HG02852 (cell line): ENCODE measurements around the gene ZNF862.

ENCODE experiments used
- ATAC-seq: cut with Tn5 transposase; IDR thresholded peaks from one replicate; pipeline ENCODE4 v1.9.1; 2021; ENCODE audit warnings: mild to moderate bottlenecking, moderate library complexity; ENCODE audit not compliant: unreplicated experiment

The ZNF862 gene

DNA sequence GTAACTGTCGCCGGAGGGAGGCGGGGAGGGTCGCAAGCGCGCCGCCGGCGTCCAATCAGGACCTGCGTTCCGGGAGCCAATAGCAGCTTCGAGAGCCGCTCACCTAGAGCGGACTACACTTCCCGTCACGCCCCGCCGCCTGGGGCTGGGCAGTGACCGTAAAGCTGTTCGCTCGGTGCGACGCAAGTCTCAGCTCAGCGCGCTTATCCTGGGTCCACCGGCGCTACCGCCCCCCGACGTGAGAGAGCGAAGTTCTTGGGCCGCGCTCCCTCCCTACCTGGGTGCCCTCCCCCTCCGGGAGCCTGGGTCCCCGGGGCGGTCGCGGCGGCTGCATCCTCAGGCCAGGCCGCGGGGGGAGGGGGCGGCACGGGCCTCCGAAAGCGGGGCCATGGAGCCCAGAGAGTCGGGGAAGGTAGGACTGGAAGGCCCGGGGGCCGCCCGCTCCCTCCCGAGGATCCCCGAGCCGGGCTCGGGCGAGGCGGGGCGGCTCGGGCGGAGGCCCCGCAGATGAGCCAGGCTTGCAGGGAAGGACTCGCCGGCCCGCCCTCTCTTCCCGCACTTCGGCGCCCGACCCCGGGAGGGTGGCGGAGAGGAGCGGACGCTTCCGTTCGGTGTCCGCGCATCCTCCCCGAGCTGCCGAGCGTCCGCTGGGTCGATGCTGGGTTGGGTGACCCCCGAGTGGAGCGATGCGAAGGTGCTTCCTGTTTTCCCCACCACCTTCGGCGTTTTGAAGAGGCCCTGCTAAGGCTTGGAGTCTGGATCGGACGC lies at the start of gene ZNF862:
Gene ZNF862 (plus strand): TSS at position 152 of the 768 bp plus-strand sequence. CDS start 237 bp downstream, at position 389.
- peak; percentile 98 for ATAC-seq

GRCh38 chr7:149789101-149789500 lies 49.1 kb upstream of the ZNF862 start:
- ATAC-seq = no peak

DNA sequence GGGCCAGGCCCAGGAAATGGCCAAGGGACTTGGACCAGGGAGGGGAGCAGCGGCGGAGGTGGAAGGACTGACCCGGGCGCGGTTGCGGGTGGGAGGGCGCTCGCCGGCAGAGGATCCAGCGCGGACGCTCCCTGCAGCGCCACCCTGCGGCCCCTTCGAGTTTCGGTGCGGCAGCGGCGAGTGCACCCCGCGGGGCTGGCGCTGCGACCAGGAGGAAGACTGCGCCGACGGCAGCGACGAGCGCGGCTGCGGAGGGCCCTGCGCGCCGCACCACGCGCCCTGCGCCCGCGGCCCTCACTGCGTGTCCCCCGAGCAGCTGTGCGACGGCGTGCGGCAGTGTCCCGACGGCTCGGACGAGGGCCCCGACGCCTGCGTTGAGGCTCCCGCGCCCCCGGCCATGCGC lies 48.0 kb upstream of the ZNF862 start:
- no peak for ATAC-seq

GRCh38 chr7:149790754-149791360 lies 47.3 kb upstream of the ZNF862 start:
- ATAC-seq = no peak

DNA sequence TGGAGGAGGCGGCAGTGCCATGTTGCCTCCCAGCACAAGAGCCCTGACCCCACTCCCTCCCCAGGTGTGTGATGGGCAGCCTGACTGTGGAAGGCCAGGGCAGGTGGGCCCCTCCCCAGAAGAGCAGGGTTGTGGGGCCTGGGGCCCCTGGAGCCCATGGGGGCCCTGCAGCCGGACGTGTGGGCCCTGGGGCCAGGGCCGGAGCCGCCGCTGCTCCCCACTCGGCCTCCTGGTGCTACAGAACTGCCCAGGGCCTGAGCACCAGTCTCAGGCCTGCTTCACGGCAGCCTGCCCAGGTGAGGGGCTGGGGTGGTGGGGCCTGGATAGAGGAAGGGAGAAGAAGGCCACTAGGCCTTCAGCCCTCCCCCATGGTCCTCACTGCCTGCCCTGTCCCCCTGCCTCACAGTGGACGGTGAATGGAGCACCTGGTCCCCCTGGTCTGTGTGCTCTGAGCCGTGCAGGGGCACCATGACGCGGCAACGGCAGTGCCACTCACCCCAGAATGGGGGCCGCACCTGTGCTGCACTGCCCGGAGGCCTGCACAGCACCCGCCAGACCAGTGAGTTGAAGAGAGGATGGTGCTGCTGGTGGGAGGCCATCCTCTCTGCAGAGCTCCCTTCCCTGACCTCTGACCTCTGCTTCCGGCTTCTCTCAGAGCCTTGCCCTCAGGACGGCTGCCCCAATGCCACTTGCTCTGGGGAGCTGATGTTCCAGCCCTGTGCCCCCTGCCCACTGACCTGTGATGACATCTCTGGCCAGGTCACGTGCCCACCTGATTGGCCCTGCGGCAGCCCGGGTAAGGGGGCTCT lies 46.6 kb upstream of the ZNF862 start:
- ATAC-seq = no peak

DNA sequence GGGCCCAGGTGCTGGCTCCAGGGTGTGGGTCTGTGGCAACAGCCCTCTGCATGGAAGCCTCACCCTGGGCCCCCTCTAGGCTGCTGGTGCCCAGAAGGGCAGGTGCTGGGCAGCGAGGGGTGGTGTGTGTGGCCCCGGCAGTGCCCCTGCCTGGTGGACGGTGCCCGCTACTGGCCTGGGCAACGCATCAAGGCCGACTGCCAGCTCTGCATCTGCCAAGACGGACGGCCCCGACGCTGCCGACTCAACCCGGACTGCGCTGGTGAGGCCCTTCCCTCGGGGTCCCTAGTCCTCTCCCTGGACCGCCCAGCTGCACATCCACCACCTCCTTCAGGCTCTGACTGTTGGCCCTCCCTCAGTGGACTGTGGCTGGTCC lies 46.0 kb upstream of the ZNF862 start:
- no peak for ATAC-seq

- ATAC-seq = no peak
Measured at GRCh38 chr7:149793261-149793660, 44.9 kb upstream of the ZNF862 start.

DNA sequence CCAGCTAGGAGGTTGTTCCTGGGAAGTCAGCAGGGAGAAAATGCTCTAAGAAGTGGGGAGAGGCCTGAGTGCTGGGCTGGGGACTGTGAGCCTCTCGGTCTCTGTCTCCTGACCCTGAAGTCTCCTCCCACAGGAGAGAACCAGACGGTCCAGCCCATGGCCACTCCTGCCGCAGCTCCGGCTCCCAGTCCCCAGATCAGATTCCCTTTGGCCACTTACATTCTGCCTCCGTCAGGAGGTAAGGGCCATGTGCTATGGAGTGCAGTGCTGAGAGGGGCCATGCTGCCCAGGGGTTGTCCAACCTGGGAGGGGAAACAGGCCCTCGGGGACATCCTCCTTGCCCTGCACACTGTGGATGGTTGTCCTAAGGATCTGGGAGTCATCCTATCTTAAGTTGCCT lies 43.5 kb upstream of the ZNF862 start:
- ATAC-seq = no peak

GRCh38 chr7:149795126-149795525 lies 43.0 kb upstream of the ZNF862 start:
- ATAC-seq = no peak

- ATAC-seq = no peak
Measured at GRCh38 chr7:149796287-149796860, 41.8 kb upstream of the ZNF862 start.

GRCh38 chr7:149797771-149798170 lies 40.4 kb upstream of the ZNF862 start:
- no peak for ATAC-seq

DNA sequence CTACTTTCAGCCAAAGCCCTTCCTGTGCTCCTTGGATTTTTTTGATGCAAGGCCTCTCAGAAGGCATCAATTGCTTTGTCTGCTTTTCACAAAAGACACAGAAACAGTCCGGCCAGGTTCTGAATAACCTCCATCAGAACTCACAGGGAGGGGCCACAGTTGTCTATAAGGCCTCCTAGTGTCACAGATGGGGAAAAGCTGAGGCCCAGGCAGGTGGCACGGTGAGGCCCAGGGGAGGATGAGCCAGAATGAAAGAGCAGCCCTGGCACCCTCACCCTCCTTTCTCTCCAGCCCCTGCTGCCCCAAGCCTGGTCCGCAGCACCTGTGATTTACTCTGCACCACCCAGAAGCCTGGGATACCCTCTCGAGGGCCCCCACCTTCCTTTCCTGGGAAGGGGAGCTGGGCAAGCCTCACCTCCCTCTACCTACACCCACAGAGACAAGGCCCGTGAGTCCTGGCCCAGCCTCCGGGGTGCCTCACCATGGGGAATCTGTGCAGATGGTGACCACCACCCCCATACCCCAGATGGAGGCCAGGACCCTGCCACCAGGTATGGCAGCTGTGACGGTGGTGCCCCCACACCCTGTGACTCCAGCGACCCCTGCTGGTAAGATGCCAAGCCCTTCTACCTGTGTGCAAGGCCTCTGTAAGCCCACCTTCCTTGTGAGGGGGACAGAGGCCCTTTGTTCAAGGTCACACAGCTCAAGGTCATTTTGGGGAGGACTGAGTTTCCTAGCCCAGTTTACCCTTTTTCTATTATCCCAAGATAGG lies 38.6 kb upstream of the ZNF862 start:
- ATAC-seq = no peak

GRCh38 chr7:149800169-149800555 lies 38.0 kb upstream of the ZNF862 start:
- ATAC-seq = no peak

DNA sequence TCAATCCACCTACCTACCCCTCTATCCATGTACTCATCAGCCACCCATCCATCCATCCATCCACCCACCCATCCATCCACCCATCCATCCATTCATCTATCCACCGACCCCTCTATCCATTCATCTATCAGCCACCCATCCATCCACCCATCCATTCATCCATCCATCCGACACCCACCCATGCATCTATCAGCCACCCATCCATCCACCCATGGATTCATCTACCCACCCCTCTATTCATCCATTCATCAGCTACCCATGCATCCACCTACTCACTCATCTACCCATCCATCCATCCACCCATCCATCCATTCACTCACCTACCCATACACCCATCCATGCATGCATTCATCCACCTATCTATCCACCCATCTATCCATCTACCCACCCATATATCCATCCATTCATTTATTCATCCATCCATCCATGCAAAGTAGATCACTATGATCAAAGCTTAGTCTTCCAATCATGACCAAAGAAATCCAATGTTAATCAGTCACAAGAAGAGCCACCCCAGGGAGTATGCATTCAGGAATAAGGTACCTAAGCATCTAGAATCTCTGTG lies 37.1 kb upstream of the ZNF862 start:
- ATAC-seq = no peak

DNA sequence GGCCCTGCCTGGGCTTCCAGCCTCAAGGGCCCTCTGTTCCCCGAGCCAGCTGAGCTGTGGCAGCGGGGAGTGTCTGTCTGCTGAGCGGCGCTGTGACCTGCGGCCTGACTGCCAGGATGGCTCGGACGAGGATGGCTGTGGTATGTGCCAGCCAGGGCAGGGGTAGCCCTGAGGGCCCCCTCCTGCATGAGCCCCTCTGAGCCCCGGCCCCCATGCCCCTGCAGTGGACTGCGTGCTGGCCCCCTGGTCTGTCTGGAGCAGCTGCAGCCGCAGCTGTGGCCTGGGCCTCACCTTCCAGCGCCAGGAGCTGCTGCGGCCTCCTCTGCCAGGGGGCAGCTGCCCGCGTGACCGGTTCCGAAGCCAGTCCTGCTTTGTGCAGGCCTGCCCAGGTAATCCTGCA lies 36.4 kb upstream of the ZNF862 start:
- no peak for ATAC-seq

GRCh38 chr7:149802966-149803365 lies 35.2 kb upstream of the ZNF862 start:
- no peak for ATAC-seq

DNA sequence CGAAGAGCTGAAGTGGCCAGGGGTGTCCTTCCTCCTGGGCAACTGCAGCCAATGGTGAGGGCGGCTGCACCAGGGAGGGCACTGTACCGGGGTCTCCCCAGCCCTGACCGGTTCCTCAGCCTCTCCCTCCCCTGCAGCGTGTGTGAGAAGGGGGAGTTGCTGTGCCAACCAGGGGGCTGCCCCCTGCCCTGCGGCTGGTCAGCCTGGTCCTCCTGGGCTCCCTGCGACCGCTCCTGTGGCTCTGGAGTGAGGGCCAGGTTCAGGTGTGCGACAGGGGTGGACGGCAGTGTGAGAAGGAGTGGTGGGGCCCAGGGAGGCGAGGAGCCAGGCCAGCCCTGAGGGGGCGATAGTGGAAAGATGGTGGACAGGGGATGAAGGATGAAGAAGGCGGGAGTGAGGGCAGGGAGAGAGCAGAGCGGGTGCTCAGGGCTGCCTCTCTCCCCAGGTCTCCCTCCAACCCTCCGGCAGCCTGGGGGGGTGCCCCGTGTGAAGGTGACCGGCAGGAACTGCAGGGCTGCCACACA lies 34.6 kb upstream of the ZNF862 start:
- ATAC-seq = no peak

DNA sequence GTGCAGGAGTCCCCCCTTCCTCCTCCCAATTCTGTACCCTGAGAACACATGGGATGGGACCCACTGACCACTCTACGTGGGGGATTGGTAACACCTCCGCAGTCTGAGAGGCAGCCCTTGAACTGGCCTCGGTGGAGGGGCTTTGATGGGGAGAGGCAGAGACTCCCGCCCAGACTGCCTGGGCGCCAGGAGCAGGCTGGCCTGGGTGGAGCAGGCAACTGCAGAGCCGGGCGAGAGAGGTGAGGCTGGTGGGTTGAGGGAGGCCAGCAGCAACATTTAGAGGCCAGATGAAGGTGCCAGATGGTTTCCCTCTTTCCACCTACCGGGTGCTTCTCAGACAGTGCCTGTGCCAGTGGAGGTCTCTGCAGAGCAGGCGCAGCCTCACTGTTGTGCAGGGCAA lies 34.1 kb upstream of the ZNF862 start:
- no peak for ATAC-seq

DNA sequence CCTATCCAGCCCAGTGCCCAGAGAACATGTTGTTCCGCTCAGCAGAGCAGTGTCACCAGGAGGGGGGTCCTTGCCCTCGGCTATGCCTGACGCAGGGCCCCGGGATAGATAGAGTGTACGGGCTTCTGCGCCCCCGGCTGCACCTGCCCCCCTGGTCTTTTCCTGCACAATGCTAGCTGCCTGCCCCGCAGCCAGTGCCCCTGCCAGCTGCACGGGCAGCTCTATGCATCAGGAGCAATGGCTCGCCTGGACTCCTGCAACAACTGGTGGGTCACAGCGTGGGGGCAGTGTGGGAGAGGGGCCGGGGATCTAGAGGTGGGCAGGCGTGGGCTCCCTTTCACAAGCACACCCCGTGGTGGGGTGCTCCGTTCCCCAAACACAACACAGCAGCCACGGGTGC lies 31.4 kb upstream of the ZNF862 start:
- no peak for ATAC-seq

DNA sequence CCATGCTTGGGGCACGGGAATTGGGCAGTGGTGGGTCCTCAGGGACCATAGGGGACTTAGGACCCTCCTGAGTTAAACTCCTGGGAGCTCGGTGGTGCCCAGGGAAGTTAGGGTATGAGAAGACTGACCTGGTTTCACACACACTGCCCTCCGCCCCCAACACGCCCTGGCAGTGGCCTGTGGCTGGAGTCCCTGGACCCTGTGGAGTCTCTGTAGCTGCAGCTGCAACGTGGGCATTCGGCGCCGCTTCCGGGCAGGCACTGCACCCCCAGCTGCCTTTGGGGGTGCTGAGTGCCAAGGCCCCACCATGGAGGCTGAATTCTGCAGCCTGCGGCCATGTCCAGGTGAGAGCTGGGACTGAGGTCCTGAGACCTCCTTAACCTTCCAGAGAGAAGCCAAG lies 29.9 kb upstream of the ZNF862 start:
- ATAC-seq = no peak
